HG03558 (cell line): Measurements from ENCODE around the gene FAM120A.
A peak's percentile ranks its signal among the peaks of the same experiment; 100 is the strongest.

Source experiments
- ATAC-seq: cut with Tn5 transposase; IDR thresholded peaks from one replicate; pipeline ENCODE4 v1.9.1; 2021; ENCODE audit warnings: moderate number of reproducible peaks; ENCODE audit not compliant: unreplicated experiment; ENCODE audit errors: extremely low read depth

FAM120A gene

DNA sequence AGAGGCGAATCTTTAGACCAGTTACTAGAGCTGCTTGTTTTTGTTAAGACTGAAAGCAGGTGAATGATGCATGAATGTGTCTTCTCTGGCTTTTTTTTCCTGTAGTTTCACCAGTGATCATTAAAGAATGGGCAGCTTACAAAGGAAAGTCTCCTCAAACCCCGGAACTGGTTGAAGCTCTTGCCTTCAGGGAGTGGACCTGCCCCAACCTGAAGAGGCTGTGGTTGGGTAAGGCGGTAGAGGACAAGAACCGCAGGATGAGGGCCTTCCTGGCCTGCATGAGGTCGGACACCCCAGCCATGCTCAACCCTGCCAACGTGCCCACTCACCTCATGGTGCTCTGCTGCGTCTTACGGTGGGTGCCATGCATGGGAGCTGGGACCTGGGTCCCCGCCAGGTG, 91.6 kb downstream of the FAM120A start:
- no peak for ATAC-seq

GRCh38 chr9:93546356-93546755, 94.9 kb downstream of the FAM120A start:
- ATAC-seq = no peak

GRCh38 chr9:93549611-93550010, 98.1 kb downstream of the FAM120A start:
- no peak for ATAC-seq

- no peak for ATAC-seq
Measured at GRCh38 chr9:93552923-93553322, 101.4 kb downstream of the FAM120A start.

DNA sequence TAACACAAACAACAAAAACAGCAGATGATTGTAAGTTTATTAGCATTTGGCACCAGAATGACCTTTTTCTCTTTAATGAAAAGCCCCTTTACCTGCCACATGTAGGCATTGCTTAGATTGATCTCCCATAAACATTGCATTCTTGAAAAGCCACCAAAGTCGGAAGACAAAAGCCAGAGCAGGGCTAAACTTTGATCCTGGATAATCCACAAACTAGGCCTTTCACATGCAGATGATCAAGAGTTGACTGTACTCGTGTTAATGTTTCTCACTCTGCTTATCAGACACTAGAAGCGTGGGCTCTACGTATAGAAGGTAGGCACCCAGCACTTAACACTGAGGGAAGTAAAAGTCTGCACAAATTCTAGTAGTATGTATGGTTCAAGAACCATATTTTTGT, 103.9 kb downstream of the FAM120A start:
- no peak for ATAC-seq

GRCh38 chr9:93557366-93558137, 106.1 kb downstream of the FAM120A start:
- no peak for ATAC-seq

DNA sequence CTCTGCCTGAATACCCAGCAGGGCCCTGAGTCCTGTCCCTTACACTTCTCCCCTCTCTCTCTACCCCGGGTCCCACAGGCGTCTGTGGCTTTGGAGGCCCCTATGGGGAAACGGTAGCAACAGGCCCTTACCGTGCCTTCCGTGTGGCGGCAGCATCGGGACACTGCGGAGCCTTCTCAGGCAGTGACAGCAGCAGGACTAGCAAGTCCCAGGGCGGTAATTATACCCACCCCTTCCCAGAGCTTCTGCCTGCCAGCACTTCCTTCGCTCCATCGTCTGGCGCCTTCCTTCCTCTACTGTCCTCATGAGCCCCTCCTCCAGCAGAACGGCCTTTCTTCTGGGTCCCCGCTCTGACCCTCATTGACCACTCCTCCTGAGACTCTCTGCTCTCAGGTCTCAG, 107.0 kb downstream of the FAM120A start:
- no peak for ATAC-seq

DNA sequence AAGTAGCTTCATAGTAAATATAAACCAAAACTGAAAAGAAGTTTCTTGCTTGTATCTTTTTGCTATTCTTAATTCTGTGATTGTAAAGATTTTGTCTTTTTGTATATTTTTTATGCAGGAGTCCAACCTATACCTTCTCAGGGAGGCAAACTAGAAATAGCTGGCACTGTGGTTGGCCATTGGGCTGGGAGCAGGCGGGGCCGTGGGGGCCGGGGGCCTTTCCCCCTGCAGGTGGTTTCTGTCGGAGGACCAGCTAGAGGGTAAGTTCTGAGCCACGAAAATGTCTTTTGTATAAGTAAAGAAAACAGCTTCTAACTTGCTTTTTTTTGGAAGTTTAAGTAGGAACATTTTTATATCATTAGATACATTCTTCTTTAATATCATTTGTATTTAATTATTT, 109.5 kb downstream of the FAM120A start:
- ATAC-seq = no peak

DNA sequence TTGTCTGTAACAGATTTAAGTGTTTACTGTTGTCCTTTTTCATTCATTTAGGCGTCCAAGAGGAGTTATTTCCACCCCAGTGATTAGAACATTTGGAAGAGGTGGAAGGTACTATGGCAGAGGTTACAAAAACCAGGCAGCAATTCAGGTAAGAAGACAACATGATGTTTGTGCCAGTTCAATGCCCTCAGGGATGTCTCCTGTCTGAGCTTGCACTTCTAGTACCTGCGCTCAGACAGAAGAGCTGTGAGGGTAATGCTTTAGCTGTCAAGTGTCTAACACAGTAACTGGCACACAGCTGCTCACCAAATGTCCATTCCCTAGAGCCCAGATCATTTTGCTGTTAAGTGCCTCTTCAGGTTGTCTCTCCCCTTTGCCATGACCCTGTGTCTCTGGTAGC, 110.7 kb downstream of the FAM120A start:
- no peak for ATAC-seq

DNA sequence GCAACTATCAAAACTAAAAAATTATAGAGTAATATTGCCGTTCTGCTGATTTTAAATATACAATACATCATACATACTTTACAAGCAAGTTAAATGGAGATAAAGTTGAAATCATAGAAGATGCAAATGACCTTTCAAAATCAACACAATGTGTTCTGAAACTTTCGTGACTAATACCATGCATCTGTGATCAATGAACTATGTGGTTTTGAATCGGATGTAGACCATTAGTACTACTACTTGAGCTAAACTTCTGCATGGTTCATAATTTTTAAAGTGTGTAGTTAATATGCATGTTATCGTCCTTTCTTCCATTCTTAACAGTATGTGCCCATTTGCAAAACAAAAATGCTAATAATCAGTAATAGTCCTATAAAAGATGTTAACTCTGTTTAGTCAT, 113.6 kb downstream of the FAM120A start:
- ATAC-seq = no peak

DNA sequence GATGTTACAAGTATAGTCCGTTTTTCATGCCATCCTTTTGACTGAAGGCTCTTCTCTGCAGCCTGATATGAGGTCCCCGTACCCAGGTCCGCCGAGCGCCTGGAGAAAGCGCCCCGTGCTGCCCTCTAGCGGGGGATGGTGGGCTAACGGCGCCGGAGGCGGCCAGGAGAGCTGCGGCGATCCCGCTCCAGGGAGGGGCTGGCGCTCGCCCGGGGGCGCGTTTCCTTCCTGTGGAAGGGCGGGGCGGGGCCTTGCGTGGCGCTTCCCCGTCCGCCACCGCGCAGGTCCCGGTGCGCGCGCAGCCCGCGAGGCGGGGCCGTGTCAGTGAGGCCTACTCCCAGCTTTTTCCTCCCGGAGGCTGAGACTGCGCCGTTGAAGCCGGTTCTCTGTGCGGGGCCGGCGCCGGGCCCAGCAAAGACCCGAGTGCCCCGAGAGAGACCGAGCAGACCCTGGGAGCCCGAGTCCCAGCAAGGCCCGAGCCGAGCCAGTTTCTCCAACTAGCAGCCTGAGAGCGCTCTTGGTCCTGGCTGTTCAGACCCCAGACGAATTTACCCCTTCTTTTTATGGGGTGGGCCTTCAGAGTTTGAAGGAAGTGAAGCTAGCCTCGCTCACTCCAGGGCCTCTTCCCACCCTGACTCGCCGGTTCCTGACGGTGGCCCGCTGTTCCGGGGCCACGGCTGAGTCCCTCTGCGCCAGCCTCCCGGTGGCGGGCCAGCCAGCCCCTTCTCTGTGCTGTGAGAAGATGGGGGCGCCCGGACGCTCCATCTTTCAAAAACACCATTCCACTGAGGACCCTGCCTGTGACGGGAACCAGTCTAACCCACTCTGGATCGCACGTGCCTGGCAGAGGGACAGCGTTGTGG, 115.2 kb downstream of the FAM120A start:
- peak; percentile 79 for ATAC-seq

DNA sequence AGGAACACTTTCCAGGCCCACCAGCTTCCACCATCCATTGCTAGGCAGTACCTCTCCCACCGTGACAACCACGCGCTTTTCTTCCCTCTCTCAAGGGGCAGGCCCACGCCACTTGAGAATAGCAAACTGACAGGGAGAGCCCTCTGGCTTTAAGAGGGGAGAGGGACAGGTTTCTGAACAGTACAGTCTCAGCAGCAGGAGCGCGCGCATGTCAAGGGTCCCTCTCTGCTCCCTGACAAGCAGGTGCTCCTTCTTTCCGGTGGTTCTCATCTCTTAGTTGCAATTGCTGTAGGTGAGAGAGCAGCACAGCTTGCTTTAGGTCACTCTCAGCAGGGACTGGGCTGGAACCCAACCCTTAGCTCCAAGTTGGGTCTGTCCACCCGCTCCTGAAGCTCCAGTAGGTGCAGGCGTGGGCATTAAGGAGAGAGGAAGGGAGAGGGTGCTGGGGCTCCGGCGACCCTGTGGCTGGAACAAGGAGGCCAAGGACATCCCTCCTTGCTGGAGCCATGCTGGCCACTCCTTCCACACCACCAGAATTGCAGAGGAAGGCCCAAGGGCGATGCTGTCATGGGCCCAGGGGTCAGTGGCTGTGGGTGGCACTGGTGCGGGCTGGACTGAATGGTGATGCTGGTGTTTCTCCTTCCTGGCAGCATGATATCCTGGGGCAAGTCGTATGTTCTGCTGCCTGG, 115.9 kb downstream of the FAM120A start:
- no peak for ATAC-seq

DNA sequence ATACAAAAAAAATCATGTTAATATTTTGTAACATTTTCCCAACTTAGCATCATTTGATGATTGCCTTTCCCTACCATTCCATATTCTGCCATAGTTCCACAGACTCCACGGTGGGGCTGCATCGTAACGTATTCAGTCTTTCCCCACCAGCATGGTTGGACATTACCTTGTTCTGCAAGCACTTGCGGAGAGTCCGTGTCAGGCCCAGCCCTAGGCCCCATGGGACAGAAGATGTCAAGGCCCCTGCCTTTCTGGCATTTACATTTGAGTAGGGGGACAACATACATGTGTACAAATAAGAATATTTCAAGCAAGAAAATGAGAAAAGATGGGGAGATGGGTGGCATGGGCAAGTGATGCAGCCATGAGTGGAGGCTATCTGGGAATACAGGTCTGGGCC, 116.7 kb downstream of the FAM120A start:
- no peak for ATAC-seq

DNA sequence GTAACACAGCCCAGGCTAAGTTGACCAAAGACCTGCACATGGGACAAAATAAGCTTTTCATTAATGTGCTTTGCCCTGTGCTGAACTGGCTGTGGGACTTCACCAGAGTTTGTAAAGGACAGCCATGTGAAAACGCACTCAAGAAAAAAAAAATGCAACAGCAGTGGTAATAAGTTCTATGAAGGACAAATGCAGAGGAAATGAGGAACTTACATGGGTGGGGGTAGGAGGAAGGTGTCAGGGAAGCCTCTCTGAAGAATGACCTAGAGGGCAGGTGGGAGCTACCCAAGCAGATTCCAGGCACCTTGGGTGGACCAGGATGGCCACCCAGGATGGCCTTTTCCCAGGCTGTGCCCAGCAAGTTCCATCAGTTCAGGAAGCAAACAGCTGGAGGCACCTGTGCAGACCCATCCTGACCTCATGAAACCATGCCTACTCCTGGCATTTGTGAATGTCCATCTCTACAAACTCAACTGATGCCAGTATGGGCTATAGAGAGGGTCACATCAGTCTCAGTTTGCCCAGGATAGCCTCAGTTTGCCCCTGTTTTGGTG, 118.2 kb downstream of the FAM120A start:
- no peak for ATAC-seq

- no peak for ATAC-seq
Measured at GRCh38 chr9:93572221-93572620, 120.7 kb downstream of the FAM120A start.

DNA sequence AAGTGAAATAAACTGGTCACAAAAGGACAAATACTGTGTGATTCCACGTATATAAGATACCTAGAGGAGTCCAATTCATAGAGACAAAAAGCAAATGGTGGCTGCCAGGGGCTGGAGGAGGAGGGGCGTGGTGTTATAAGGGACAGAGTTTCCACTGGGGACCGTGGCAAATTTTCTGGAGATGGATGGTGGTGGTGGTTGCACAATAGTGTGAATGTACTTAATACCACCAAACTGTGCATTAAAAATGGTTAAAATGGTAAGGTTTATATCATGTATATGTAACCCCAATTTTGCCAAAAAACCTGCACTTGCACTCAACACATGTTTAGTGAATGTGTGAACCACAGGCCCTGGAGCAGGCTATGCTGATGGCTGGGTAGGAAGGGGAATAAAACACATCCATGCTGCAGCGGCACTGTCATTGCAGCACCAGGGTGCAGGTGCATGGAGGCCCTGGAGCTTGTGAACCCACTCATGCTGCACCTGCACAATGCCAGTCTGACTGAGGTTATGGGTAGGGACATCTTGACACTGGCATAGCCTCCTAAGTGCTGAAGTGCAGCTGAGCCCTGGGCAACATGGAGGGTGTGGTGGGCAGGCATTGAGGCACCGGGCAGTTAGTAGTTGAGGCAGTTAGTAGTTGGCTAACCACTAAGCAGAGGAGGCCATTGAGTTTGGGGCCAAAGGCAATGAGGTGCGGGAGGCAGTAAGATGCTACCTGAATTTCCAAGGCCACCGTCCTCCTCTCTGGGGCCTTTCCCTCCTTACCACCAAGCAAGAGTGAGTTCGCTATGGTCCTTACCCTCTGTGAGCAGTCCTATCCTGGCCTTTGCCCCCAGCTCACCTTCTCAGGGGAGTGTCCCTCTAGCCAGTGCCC, 121.4 kb downstream of the FAM120A start:
- no peak for ATAC-seq

DNA sequence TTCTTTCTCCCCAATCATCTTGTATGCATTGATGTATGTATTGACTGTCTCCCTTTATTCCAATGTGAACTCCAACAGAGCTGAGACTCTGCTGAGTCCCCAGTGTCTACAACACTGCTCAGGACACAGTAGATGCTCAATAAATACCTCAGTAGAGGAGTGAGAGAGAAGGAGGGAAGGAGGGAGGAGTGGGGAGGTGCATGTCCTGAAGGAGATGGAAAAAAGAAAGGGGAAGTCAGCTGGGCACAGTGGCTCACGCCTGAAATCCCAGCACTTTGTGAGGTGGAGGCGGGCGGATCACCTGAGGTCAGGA, 122.0 kb downstream of the FAM120A start:
- ATAC-seq = no peak

DNA sequence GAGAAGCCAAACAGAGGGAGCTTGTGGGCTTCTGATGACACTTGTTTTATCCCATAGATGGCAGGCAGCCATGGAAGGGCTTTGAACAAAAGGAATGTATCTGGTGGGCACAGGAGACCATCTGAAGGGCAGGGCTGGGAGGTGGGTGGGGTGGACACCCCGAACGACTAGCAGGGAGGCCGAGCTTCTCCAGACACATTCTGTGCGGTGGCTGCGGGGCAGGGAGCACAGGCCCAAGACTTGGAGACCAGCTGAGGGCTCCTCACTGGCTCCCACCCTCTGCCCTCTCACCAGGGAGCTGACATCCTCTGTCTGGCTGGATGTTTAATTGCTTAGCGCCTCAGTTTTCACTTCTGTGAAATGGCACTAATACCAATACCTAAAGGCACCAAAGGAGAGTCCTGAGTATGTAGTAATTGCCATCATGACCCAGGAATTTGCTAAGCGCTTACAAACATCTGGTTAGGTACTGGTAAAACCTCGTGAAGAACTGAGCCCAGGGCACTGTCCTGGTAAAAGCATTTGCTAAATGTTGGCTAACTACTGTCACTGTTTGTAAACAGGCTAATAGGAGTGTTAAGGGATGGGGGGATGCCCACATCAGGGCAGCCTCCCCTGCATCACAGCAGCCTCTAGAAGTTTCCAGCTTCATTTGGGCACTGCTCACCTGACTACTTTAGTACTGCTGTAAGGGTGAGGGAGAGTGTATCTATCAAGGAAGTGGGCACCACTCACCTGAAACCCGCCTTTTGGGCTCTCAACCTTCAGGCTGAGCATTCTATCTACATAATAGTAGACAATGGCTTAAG, 122.8 kb downstream of the FAM120A start:
- ATAC-seq = no peak
